ENCODE measurements around the gene RGL1. TPM values are rescaled to one million over a fixed set of nuclear protein-coding genes. Genes with fewer than 3 reads are reported as not detected.

Gene RGL1
- total and polyA plus RNA-seq, 2 donors (not counting 1 experiment from before 2014, with no cell fraction given), result 16.2 to 21.4 TPM

DNA sequence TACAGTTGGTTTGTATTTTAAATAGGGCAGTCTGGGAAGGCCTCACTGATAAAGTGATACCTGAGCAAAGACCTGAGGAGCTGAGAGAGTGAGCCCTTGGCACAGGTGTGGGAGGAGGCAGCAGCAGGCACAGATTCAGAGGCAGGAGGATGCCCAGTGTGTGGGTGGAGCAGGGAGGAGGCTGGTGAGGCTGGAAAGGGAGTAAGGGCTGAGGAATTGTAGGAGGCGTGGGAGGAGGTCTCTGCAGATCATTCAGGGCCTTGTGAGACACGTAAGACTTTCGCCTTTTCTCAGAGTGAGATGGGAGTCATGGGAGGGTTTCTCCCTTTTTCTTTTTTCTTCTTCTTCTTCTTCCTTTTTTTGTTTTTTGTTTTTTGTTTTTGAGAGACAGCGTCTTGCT, 58.0 kb downstream of the RGL1 start:
- H3K36me3 ChIP-seq (ENCODE audit: control insufficient read depth, insufficient read depth, low read length), result no peaks in the 10 kb centered on the region
- no peak for DNase-seq (ENCODE audit: low read depth in 2 of 2)
- no peak overlapping the region for H3K4me2 ChIP-seq (ENCODE audit: extremely low read depth, insufficient read depth, low read length)

DNA sequence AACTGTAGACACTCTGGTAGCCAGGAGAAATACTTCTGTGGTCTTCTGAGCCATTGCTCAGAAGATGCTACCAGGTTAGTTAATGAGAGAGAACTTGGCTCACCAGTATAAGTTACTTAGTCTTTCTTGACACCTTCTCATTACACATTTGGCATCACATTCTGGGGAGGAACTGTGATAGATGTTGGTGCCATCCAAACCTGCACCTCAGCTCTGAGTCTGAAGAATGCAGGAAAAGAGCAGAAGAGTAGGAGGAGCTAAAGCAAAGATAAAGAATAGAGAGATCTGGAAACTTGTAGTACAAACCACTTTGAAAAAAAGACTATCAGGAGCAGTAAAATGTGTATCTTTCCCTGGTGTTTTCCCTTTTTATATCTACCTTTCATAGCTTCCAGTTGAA, 58.9 kb downstream of the RGL1 start:
- no peak overlapping the region for H3K4me2 ChIP-seq (ENCODE audit: extremely low read depth, insufficient read depth, low read length)
- no peaks in the 10 kb centered on the region for H3K36me3 ChIP-seq (ENCODE audit: control insufficient read depth, insufficient read depth, low read length)
- no peak overlapping the region for H3K27ac ChIP-seq (ENCODE audit: insufficient read depth, low read length)
- no peak overlapping the region for H2AFZ ChIP-seq (ENCODE audit: low read length)
- no peaks in the 10 kb centered on the region for H4K20me1 ChIP-seq (ENCODE audit: control insufficient read depth, extremely low read depth, insufficient read depth, low read length)
- H3K4me3 ChIP-seq (replicated peaks in 1 of 4; ENCODE audit: control extremely low read depth in 1 of 4, insufficient read depth in 1 of 4, low read depth in 3 of 4, low read length in 4 of 4), result no peak overlapping the region
- H3K9me3 ChIP-seq (ENCODE audit: control insufficient read depth, insufficient read depth, low read depth, low read length), result no peaks in the 10 kb centered on the region
- no peak for DNase-seq (ENCODE audit: low read depth in 2 of 2)
- no peaks in the 10 kb centered on the region for H3K27me3 ChIP-seq (ENCODE audit: control insufficient read depth, insufficient read depth, low read length)
- H3K4me1 ChIP-seq (ENCODE audit: control insufficient read depth, extremely low read depth, insufficient read depth, low read length), result no peaks in the 10 kb centered on the region
- no peaks in the 10 kb centered on the region for H3K79me2 ChIP-seq (ENCODE audit: control insufficient read depth, insufficient read depth, low read length)
- TF ChIP-seq, protein P1, sequence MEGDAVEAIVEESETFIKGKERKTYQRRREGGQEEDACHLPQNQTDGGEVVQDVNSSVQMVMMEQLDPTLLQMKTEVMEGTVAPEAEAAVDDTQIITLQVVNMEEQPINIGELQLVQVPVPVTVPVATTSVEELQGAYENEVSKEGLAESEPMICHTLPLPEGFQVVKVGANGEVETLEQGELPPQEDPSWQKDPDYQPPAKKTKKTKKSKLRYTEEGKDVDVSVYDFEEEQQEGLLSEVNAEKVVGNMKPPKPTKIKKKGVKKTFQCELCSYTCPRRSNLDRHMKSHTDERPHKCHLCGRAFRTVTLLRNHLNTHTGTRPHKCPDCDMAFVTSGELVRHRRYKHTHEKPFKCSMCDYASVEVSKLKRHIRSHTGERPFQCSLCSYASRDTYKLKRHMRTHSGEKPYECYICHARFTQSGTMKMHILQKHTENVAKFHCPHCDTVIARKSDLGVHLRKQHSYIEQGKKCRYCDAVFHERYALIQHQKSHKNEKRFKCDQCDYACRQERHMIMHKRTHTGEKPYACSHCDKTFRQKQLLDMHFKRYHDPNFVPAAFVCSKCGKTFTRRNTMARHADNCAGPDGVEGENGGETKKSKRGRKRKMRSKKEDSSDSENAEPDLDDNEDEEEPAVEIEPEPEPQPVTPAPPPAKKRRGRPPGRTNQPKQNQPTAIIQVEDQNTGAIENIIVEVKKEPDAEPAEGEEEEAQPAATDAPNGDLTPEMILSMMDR (conservative IDR thresholded peaks at IDR 0.05 in 1 of 2, IDR thresholded peaks at IDR 0.05 in 1 of 2; ENCODE audit: low read depth in 1 of 2, low read length in 2 of 2), result no peak
- no peak for TF ChIP-seq EZH2 (IDR thresholded peaks at IDR 0.05; ENCODE audit: low read length, missing control alignments)
- H3K9ac ChIP-seq (ENCODE audit: insufficient read depth, low read length), result no peak overlapping the region

More for the DNA sequence above, 58.0 kb downstream of the RGL1 start:
- no peak overlapping the region for H3K4me3 ChIP-seq (replicated peaks in 1 of 4; ENCODE audit: control extremely low read depth in 1 of 4, insufficient read depth in 1 of 4, low read depth in 3 of 4, low read length in 4 of 4)
- no peaks in the 10 kb centered on the region for H4K20me1 ChIP-seq (ENCODE audit: control insufficient read depth, extremely low read depth, insufficient read depth, low read length)
- no peak overlapping the region for H3K27ac ChIP-seq (ENCODE audit: insufficient read depth, low read length)
- no peak overlapping the region for H2AFZ ChIP-seq (ENCODE audit: low read length)
- no peaks in the 10 kb centered on the region for H3K79me2 ChIP-seq (ENCODE audit: control insufficient read depth, insufficient read depth, low read length)
- no peaks in the 10 kb centered on the region for H3K9me3 ChIP-seq (ENCODE audit: control insufficient read depth, insufficient read depth, low read depth, low read length)
- H3K4me1 ChIP-seq (ENCODE audit: control insufficient read depth, extremely low read depth, insufficient read depth, low read length), result no peaks in the 10 kb centered on the region
- no peak overlapping the region for H3K9ac ChIP-seq (ENCODE audit: insufficient read depth, low read length)
- no peaks in the 10 kb centered on the region for H3K27me3 ChIP-seq (ENCODE audit: control insufficient read depth, insufficient read depth, low read length)
- TF ChIP-seq, protein P1 (conservative IDR thresholded peaks at IDR 0.05 in 1 of 2, IDR thresholded peaks at IDR 0.05 in 1 of 2; ENCODE audit: low read depth in 1 of 2, low read length in 2 of 2), result no peak
- TF ChIP-seq EZH2 (IDR thresholded peaks at IDR 0.05; ENCODE audit: low read length, missing control alignments), result no peak

DNA sequence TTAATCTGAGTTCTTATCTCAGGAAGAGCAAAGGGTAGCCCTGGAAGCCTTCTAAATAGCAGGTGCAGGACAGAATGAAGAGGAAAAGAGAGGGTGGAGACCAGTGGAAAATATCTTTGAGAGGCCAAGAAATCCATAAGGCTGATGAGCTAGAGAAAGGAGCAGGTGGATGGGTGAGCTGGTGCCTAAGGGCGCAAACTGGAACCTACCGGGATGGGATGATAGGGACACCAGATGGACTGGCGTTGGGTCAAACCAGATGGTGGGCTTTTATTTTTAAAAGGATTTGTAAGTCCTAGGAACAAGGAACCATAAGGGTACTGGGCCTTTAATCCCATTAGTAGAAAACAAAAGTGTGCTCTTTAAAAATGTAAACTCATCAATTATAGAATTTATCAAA, 59.7 kb downstream of the RGL1 start:
- H2AFZ ChIP-seq (ENCODE audit: low read length), result no peak overlapping the region
- no peak overlapping the region for H3K4me2 ChIP-seq (ENCODE audit: extremely low read depth, insufficient read depth, low read length)
- H3K9ac ChIP-seq (ENCODE audit: insufficient read depth, low read length), result no peak overlapping the region
- no peaks in the 10 kb centered on the region for H3K36me3 ChIP-seq (ENCODE audit: control insufficient read depth, insufficient read depth, low read length)
- no peaks in the 10 kb centered on the region for H3K9me3 ChIP-seq (ENCODE audit: control insufficient read depth, insufficient read depth, low read depth, low read length)
- no peaks in the 10 kb centered on the region for H3K4me1 ChIP-seq (ENCODE audit: control insufficient read depth, extremely low read depth, insufficient read depth, low read length)
- no peak for TF ChIP-seq EZH2 (IDR thresholded peaks at IDR 0.05; ENCODE audit: low read length, missing control alignments)
- TF ChIP-seq, protein P1 (conservative IDR thresholded peaks at IDR 0.05 in 1 of 2, IDR thresholded peaks at IDR 0.05 in 1 of 2; ENCODE audit: low read depth in 1 of 2, low read length in 2 of 2), result no peak
- DNase-seq (ENCODE audit: low read depth in 2 of 2), result no peak
- H3K27ac ChIP-seq (ENCODE audit: insufficient read depth, low read length), result no peak overlapping the region
- H3K4me3 ChIP-seq (replicated peaks in 1 of 4; ENCODE audit: control extremely low read depth in 1 of 4, insufficient read depth in 1 of 4, low read depth in 3 of 4, low read length in 4 of 4), result no peak overlapping the region
- H4K20me1 ChIP-seq (ENCODE audit: control insufficient read depth, extremely low read depth, insufficient read depth, low read length), result no peaks in the 10 kb centered on the region
- no peaks in the 10 kb centered on the region for H3K27me3 ChIP-seq (ENCODE audit: control insufficient read depth, insufficient read depth, low read length)
- no peaks in the 10 kb centered on the region for H3K79me2 ChIP-seq (ENCODE audit: control insufficient read depth, insufficient read depth, low read length)
